Superior temporal gyrus (tissue), 1 donor: Measurements from ENCODE around the gene COL8A1.

Experiments
- DNase-seq: peaks from one replicate; pipeline ENCODE4 v3.0.0-alpha.2; 2016; ENCODE audit errors: extremely low spot score

The COL8A1 gene

DNA sequence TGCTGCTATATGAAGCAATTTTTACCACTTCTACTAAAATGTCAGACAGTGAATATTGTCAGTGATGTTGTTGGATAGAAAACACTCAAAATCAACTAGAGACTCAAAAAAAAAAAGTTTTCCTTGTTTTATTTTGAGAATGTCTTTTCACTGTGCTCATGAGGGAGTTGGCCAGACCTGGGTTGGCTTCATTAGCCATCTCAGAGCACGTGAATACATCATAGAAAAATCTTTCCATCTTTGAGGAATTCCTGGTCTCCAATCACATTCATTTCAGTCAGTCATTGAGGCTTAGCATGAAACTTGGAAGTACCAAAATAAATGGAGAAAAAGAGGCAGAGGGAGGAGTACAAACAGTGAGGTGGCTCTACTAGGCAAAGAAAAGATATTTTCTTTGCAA is 121.6 kb downstream of the COL8A1 start:
- no peak for DNase-seq

DNA sequence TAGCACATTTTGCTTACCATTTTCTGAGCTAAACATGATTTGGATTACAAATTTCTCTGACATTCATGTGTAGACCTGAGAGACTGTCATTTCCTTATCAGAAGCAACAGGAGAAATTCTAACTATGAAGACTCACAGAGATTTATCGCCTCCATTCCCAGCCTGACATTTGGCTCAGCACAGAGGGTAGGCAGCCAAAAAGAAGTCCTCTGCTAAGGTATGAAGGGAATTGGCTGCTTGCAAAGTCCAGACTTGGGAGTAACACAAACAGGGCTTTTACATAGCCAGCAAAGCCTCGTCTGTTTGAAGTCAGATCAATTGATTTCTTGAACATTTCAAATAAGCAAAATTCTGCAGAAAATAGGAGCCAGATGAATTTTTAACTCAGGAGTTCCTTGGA is 122.2 kb downstream of the COL8A1 start:
- DNase-seq = no peak

DNA sequence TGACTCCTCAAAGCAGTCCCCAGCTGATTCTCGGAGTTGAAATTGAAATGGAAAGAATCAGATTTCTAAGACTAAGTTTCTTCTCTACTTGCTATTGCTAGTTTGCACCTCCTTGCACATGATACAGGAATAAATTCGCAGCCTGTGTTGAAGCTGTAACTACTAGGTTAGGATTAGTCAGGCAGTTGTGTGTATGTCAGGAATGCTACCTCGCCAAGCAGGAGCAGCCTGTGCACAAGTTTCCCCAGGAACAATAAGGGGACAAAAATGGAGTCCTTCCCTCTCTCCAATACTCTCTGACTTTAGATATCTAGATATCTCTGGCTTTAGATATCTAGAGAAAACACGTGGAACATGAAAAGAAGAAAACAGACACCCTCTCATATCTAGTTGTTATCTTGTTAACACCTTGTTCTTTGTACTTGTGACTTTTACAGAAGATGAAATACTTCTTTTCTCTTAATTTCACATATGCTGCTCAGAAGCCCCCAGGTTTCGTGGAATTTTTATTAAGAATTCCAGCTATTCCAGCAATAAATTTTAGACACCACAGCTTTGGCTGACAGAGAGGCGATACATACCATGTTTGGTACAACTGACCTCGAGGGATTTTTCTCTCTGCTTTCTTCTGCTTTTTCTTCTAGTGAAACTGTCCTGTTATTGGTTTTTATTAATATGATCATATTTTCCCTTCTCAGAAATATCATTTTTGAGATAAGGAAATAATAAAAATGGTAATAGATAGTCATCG is 123.2 kb downstream of the COL8A1 start:
- DNase-seq = no peak

DNA sequence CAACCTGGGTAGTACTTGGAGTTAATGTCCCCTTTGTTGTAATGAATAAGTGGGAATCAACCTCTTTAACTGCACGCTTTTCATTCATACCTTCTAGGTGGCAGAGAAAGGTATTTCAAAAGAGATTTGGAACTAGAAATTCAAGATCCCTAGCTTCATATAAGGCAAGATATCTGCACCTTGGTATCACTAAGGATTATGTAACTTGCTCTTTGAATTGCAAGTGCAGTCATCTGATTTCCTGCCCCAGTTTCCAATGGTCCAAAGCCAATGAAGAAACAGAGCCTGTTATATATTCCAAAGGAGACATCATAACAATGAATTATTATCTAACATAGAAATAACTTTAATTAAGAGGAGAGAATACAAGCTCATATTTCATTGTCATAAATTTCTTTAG is 124.5 kb downstream of the COL8A1 start:
- no peak for DNase-seq

DNA sequence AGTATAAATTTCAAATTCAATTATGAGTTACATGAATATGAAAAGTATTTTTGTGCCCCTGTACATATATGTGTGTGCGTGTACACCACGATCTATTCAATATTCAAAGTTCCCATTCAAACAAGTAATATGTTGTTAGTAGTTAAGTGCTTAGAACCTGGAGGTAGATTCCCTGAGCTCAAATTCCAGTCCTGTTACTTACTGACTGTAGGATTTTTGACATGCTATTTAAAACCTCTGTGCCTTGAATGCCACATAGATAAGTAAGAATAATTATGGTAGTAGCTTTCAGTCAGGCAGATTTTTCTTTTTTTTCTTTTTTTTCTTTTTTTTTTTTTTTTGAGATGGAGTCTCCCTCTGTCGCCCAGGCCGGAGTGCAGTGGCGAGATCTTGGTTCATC is 126.0 kb downstream of the COL8A1 start:
- DNase-seq = no peak

DNA sequence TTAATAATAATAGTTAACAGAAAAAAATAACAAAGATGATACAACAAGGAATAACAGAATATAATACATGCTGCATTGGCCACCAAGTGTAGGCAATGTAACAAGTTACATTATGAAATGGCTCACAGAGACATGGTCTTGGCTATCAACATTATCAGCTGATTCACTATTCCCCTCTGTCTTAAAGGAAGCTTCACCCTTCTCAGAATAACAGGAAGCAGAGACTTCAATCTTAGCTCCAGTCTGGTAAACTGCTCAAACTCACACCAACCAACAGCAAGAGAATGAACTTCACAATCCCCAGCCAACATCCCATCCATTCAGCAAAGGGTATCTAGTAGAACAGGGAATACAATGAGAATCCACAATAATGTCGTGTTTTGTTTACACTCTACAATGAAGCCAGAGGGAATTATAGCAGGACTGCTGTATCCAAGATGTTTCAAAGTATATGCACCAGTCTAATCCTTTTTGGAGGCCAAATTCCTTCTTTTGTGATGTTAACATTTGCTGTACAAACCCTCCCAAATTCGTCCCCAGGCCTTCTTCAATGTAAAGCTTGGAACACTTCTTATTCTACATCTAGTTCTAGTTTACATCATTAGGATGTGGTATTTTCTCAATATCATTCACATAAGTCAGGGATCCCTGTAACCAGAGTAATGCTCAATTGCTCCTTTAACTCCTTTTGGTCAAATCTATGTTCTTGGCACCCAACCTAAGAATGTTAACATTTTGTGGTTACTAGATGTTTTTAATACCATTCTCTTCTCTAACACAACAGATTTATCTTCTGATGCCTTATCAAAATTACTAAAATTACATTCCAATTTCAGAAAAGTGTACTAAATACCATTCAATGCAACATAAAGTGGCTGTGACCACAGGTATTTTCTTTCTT is 126.9 kb downstream of the COL8A1 start:
- no peak for DNase-seq

DNA sequence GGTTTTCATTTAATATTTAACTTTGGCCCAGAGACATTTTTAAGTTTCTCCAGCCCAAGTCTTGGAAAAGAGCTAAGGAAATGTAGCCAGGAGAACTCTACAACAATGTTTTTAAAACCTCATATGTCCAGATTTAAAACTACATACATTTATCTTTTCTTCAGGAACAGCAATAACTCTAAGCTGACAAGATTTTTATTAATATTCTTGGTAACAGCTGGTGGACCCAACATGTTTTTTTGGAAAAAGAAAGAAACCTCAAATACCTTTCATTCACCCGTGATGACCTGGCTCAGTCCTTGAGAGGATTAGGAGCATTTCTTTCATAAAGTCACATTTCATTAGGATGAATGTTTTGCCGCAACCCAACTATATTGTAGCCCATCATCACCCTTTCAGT is 128.9 kb downstream of the COL8A1 start:
- no peak for DNase-seq

DNA sequence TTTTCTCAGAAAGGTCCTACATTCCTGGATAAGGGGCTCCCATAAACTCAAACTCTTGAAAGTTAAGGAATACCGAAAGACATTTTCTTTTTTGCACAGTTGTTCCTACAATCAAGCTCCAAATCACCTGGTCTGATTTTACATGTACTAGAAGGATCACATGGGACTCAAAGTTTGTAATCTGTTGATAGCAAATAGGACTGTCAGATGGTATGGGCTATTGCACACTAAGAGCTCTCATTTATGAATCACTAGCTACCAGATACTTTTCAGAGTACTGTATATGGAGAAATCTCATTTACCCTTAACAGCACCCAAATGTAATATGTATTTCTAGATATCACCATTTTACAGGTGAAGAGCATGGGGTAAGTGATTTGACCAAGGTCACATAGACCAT is 129.7 kb downstream of the COL8A1 start:
- DNase-seq = no peak

DNA sequence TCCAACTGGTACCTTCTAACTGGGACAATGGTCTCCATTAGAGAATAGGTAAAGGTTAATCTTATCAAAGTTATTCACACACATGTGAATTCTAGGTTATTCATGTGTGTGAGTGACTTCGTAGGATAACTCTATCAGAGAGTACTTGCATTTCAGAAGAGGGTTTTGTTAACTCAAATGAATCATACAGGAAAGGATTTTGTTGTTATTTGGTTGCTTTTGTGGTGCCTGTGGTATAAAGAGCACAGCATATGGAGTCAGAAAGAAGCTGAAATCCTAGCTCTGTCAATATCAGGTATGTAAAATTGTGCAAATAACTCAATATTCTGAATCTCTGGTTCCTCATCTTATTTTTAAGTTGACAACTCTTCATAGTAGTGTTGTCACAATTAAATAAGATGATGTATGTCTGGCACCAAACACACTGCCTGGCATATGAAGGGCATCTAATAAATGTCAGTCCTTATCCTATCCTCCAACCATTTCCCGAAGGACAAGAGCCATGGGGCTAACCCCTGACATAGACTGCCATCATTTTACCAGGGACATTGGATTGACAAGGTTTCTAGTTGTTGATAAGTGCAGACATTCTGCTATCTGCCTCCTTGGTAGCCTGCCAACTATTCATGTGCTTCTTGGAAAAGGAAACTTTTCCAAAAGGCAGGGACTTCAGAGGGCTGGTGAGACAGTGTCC is 130.6 kb downstream of the COL8A1 start:
- no peak for DNase-seq

DNA sequence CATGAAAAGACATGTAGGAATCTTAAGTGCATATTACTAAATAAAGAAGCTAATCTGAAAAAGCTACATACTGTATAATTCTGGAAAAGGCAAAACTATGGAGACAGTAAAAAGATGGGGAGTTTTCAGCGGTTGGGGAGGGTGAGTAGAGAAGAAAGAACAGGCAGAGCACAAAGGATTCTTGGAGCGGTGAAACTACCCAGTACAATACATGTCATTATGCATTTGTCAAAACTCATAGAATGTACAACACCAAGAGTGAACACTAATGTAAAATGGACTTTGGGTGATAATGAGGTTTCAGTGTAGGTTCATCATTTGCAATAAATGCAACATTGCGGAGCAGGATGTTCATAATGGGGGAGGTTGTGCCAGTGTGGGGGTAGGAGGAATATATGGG is 133.8 kb downstream of the COL8A1 start:
- DNase-seq = no peak

DNA sequence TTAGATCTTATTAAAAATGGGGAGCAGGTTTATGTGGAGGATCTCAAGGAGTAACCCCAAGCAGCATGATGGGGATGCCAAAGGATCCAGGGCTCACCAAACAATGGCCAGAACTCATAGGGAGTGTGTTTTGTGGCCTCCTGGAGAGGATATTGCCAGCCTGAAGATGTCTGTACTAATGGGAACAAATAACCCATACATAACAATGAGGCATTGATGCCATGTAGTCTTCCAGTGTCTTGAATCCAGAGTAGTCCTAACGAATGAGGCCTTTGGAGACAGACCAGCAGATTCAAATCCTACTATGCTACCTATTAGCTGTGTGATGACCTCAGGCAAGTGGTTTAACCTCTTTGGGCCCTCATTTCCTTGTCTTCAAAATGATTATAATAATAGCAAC is 134.3 kb downstream of the COL8A1 start:
- no peak for DNase-seq

DNA sequence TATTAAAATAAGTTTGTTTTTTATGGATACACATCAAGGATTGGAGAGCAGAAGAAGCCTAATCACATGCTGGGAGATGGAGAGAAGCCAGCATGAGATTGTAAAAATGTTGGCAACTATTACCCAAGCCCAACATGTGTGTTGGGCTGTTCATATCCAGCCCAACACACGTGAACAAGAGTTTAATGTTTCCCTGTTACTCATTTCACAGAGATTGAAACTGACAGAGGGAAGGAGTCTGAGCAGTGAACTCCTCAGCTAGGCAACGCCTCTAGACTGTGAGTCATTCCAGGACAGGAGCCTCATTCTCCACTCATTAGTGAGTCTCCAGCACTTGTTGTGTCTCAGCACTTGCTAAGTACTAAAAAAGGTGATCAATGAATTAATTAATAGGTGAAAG is 136.1 kb downstream of the COL8A1 start:
- DNase-seq = no peak

DNA sequence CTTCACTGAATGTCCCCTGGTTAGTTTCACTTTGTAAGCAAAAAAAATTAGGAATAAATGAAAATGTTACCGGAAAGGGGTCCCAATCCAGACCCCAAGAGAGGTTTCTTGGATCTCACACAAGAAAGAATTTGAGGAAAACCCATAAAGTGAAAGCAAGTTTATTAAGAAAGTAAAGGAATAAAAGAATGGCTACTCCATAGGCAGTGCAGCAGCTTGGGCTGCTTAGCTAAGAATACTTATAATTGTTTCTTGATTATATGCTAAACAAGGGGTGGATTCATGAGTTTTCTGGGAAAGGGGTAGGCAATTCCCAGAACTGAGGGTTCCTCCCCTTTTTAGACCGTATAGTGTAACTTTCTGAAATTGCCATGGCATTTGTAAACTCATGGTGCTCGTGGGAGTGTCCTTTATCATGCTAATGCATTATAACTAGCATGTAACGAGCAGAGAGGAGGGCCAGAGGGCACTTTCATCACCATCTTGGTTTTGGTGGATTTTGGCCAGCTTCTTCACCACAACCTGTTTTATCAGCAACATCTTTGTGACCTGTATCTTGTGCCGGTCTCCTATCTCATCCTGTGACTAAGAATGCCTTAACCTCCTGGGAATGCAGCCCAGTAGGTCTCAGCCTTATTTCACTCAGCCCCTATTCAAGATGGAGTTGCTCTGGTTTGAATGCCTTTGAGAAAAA is 138.3 kb downstream of the COL8A1 start:
- no peak for DNase-seq

DNA sequence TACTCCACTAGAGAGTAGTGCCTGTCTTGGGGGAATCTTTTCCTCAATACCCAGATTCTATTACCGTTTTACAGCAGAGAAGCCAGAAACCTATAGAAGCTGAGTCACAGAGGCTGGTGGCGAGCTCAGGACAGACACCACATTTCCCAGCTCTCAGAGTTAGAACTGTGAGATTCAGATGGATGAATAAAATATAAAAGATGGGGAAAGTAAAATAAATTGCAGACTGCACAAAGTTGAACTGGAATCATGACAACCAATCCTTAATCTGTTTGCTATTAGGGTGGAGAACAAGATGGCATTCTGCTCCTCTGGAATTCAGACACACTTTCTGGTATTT is 138.8 kb downstream of the COL8A1 start:
- no peak for DNase-seq

DNA sequence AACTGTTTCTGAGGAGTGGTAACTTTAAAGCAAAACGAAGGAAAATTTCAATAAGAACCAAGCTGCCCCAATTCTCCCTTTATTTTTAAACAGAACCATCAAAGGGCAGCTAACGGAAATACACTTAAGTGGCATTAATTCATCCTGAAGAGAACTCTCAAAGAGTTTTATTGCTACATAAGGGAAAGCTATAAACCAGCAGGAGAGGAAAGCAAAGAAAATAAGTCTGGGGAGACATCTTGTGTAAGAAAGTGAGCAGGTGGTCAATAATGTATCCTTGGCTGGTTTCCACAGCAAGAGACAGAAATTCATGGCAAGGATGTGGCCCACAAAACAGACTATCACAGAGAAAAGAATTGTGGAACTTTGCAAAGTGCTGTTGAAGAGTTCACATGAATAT is 139.3 kb downstream of the COL8A1 start:
- no peak for DNase-seq

DNA sequence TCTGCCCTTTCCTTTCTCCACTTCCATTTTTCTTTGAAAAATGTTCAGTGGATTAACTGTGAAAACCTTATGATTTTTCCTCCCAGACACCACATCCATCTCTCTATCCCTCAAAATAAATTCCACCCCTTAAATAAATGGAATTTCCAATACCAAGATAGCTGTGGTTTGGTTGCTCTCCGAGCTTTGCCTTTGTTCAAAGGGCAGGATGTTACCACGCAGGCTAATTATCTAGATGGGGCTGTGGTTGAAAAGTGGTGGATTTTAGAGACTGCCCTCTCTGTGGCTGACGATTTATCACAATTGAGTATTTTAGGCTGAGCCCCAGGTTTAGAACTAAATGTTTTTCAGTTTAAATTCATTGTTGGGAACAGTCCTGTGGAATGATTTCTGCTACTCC is 142.4 kb downstream of the COL8A1 start:
- no peak for DNase-seq

DNA sequence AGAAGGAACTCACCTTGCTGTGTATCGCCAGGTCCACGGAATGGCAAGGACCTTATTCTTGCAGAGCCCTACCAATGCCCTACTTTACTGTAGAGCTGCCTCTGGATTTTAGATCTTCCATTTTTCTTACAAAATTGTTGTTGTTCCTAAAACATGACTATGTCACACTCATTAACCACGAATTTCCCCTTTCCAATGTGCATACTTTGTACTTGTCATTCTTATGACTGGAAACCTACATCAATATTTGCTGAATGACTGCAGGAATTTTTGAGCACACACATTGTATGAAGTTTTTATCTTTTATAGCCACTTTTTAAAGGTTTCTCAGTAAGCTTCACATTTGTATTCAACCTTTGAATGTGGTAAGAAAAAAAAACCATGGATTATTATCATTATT is 143.4 kb downstream of the COL8A1 start:
- DNase-seq = no peak

DNA sequence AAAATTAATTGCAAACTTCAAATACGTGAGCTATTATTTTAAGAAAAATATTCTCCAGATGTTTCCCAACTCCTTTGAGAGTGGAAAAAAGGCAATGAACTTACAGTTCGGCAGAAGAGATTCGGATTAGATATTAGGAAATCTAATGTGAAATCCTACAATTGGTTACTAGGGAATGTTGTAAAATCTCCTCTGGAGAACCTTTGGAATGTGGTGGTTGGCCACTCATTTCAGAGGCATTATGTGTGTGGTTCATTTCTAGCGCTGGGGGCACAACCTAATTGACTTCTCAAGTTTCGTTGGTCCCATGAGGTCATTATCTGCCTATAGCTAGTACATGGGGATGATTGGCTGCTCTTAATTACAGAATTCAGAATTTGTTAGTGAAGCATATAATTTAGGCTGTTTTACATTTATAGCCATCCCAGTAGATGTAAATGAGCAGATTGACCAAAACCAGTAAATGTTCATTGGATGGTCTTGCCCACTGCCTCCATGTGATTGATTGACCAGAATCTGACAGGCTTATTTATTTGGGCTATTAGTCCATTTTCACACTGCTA is 144.7 kb downstream of the COL8A1 start:
- no peak for DNase-seq

DNA sequence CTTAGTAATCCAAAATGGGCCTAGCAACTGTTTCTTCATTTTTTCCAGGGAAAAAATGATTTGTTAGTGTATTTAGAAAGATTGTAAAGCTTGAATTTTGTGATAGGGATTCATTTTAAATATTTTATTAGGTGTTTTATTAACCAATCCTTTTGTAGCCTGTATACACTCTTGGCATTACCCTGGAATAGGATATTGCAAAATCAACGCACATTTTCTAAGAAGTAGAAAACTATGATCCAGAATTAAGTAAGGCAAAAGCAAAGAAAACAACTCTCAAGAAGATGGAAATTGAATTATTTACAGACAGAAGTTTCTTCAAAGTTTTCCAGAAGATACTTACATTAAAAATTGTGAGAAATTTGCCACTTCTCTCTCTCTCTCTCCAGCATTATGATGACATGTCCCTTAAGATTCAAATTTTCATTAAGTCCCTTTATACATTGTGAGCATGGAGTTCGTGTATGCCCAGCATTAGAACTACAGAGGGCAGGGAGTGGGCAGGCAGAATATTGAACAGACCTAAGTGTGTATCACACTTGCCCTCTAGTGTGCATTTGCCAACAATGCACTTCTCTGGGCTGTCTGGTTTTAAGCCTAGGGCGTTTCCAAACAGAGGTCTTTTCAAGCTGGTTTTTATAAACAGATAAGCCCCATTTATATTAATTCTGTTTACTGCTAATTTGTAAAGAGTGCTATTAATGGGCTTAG is 150.8 kb downstream of the COL8A1 start:
- peak; percentile 49 for DNase-seq

DNA sequence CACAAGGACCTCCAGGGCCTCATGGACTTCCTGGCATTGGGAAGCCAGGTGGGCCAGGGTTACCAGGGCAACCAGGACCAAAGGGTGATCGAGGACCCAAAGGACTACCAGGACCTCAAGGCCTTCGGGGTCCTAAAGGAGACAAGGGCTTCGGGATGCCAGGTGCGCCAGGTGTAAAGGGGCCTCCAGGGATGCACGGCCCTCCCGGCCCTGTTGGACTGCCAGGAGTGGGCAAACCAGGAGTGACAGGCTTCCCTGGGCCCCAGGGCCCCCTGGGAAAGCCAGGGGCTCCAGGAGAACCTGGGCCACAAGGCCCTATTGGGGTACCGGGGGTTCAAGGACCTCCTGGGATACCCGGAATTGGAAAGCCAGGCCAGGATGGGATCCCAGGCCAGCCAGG is 156.1 kb downstream of the COL8A1 start:
- DNase-seq = no peak

DNA sequence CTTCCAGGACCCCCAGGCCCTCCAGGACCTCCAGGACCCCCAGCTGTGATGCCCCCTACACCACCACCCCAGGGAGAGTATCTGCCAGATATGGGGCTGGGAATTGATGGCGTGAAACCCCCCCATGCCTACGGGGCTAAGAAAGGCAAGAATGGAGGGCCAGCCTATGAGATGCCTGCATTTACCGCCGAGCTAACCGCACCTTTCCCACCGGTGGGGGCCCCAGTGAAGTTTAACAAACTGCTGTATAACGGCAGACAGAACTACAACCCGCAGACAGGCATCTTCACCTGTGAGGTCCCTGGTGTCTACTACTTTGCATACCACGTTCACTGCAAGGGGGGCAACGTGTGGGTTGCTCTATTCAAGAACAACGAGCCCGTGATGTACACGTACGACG is 157.2 kb downstream of the COL8A1 start:
- no peak for DNase-seq
